Right cardiac atrium (tissue), 5 donors: Measurements from ENCODE around the gene FLRT3. TPM values are rescaled to one million over a fixed set of nuclear protein-coding genes. Genes with fewer than 3 reads are reported as not detected.

Experiments
- ATAC-seq, 2 donors: fragments of 200-7000 bp; cut with Tn5 transposase; one replicate each; pipeline versions ENCODE4 v1.8.0 to v1.9.1; 2020; ENCODE audit warnings: moderate library complexity in 2 of 2, mild to moderate bottlenecking in 1 of 2
- DNase-seq, 3 donors: peaks; one replicate each; pipeline ENCODE4 v3.0.0-alpha.2; 2020
- H3K27ac ChIP-seq: one replicate; pipeline ENCODE4 v1.5.1; 2013; ENCODE audit warnings: mild to moderate bottlenecking, low read length, control low read depth, moderate library complexity
- H3K27me3 ChIP-seq: one replicate; pipeline ENCODE4 v1.6.1; 2013; ENCODE audit not compliant: control insufficient read depth, insufficient read depth
- H3K4me1 ChIP-seq: one replicate; pipeline ENCODE4 v1.6.1; 2013; ENCODE audit warnings: low read length; ENCODE audit not compliant: control insufficient read depth, insufficient read depth
- H3K4me3 ChIP-seq: one replicate; pipeline ENCODE4 v1.5.1; 2013; ENCODE audit warnings: low read length, control low read depth
- H3K9me3 ChIP-seq: one replicate; pipeline ENCODE4 v1.6.1; 2013; ENCODE audit warnings: low read length; ENCODE audit not compliant: control insufficient read depth
- WGBS: extraction: QIAGEN DNeasy Blood & Tissue Kit; methylation state at CpG from one replicate; pipeline ENCODE4 v1.1.7; 2013; 5-methylcytosine and 5-hydroxymethylcytosine counted together
- intact Hi-C, 4 donors: fragments of 100-400 bp; cut with DNase I; formaldehyde crosslinking; loops; one replicate each; pipeline versions ENCODE4 v1.11.0 to v1.14.0; 2022 to 2023
- polyA plus RNA-seq: library from polyadenylated mRNA; stranded (reverse); fragments of 200-250 nt; gene quantifications from one replicate; pipeline ENCODE4 v1.2.3, GENCODE V29; 2013
- total RNA-seq, 4 donors: library from RNA; stranded (reverse); fragmentation: NEBNext Ultra II Directional; extraction: Animal tissue kit (Norgen Biotek cat#: 25700); gene quantifications; one replicate each; pipeline ENCODE4 v1.2.1, GENCODE V29; 2021
- donor health status: healthy with polysubstance abuse.
- donor health status: DM: no; HTN: yes; CAD: no.
- donor health status: DM: no; HTN: no; CAD: no.
- donor health status: DM: no; HTN: yes; CAD: no; lungs with severe emphysema.
- donor health status: DM: yes; HTN: yes; CAD: no.

FLRT3 gene
- total and polyA plus RNA-seq, 5 donors = 0.23 to 1.1 (median 0.65) TPM

DNA sequence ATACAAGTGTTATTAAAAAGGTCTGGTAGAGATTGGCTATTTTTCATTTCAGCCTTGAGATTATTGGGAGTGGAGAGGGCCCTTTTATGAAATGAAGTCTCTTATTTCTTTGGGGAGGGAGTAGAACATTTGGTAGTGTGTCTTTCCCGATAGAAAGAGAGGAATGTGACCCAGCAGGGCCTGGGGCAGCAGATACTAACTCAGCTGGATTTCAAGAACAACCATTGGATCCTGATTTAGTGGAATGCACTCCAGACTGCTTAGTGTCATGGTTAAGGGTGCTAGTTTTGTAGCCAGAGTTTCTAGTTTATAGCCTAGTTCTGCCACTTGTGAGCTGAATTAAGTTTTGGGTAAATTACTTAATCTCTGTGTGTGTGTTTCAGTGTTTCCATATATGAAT lies 18.4 kb upstream of the FLRT3 start:
- Histone ChIP-seq H3K4me1 (no peaks in the 10 kb centered on the region), H3K27ac (no peak overlapping the region), H3K4me3 (no peak overlapping the region), H3K9me3 (no peaks in the 10 kb centered on the region), H3K27me3 (no peaks in the 10 kb centered on the region)
- 12% methylated on average over 1 of the region's 1 CpG for WGBS
- intact Hi-C loops = no loop called here
- ATAC-seq (no peak), DNase-seq (no peak)

DNA sequence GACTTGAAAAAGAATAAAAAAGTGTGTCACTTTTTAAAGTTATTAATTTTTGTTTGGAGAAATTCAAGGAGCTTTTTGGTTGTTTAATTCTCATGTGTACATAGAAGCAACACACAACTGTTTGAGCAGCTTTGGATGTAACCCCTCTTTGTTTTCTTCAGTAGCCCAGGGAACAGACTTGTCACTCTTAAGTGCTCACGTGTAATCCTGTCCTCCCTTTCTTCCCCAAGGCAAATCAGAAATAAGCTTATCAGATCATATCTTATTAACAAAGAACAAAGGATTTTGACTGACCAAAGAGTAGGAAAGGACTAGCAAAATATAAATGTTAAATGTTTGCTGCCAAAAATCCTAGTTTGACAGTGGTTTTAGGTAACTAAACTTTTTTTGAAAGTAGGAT lies 7.3 kb upstream of the FLRT3 start:
- Histone ChIP-seq H3K4me1 (no peaks in the 10 kb centered on the region), H3K27me3 (no peaks in the 10 kb centered on the region), H3K4me3 (no peak overlapping the region), H3K9me3 (no peaks in the 10 kb centered on the region), H3K27ac (no peak overlapping the region)
- WGBS = 30% methylated on average over 1 of the region's 1 CpG
- intact Hi-C loops = no loop called here
- no peak for DNase-seq
- no peak for ATAC-seq

GRCh38 chr20:14343491-14344065 lies 6.2 kb upstream of the FLRT3 start:
- WGBS = 74% methylated on average over 2 of the region's 2 CpGs
- DNase-seq (no peak), ATAC-seq (no peak)
- no peaks in the 10 kb centered on the region for H3K4me1 ChIP-seq
- H3K9me3 ChIP-seq = no peaks in the 10 kb centered on the region
- H3K27me3 ChIP-seq = no peaks in the 10 kb centered on the region
- H3K27ac ChIP-seq = no peak overlapping the region
- intact Hi-C loops = no loop called here
- H3K4me3 ChIP-seq = no peak overlapping the region

DNA sequence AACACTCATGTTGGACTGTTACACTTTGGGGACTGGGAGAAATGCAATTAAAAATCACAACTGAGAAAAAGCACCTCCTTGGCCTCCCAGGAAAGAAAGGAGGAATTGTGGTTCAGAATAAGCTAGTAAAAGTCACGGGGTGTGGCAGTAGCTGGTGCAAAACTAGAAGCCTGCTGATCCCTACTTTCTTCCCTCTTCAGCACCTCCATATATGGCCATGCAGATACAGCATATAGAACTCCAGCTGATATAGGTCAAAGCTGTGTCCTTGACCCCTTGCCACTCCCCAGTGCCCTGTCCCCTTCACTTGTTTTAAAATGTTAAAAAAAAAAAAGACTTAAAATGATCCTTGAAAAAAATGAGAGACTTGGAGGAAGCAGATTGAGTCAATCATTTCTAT lies 5.5 kb upstream of the FLRT3 start:
- no peak overlapping the region for H3K4me3 ChIP-seq
- no peaks in the 10 kb centered on the region for H3K9me3 ChIP-seq
- no peak for ATAC-seq
- intact Hi-C loops = no loop called here
- no peak for DNase-seq
- 83% methylated on average over 1 of the region's 1 CpG for whole genome bisulfite sequencing
- no peaks in the 10 kb centered on the region for H3K27me3 ChIP-seq
- H3K27ac ChIP-seq = no peak overlapping the region
- H3K4me1 ChIP-seq = no peaks in the 10 kb centered on the region

- intact Hi-C loops = no loop called here
- no peak for ATAC-seq
Observed at GRCh38 chr20:14341801-14342200, 4.4 kb upstream of the FLRT3 start.

GRCh38 chr20:14336686-14337085 lies 726 bp downstream of the FLRT3 start:
- intact Hi-C loops = no loop called here
- Histone ChIP-seq H3K27me3 (no peaks in the 10 kb centered on the region), H3K27ac (no peak overlapping the region), H3K4me3 (peak overlapping the region; percentile 69), H3K4me1 (no peaks in the 10 kb centered on the region), H3K9me3 (no peaks in the 10 kb centered on the region)
- ATAC-seq (peak in 1 of 2 donors; percentile 49), DNase-seq (no peak)
- WGBS = 32% methylated on average over 4 of the region's 4 CpGs

More at GRCh38 chr20:14341801-14342200, 4.4 kb upstream of the FLRT3 start:
- 40% methylated on average over 4 of the region's 4 CpGs for WGBS
- H3K27ac ChIP-seq = no peak overlapping the region
- no peaks in the 10 kb centered on the region for H3K27me3 ChIP-seq
- no peaks in the 10 kb centered on the region for H3K4me1 ChIP-seq
- DNase-seq = no peak
- no peak overlapping the region for H3K4me3 ChIP-seq
- no peaks in the 10 kb centered on the region for H3K9me3 ChIP-seq

- Histone ChIP-seq H3K4me3 (no peak overlapping the region), H3K4me1 (no peaks in the 10 kb centered on the region), H3K27me3 (no peaks in the 10 kb centered on the region), H3K9me3 (no peaks in the 10 kb centered on the region), H3K27ac (no peak overlapping the region)
- ATAC-seq (no peak), DNase-seq (no peak)
- intact Hi-C loops = no loop called here
Observed at GRCh38 chr20:14335052-14335451, 2.4 kb downstream of the FLRT3 start.

DNA sequence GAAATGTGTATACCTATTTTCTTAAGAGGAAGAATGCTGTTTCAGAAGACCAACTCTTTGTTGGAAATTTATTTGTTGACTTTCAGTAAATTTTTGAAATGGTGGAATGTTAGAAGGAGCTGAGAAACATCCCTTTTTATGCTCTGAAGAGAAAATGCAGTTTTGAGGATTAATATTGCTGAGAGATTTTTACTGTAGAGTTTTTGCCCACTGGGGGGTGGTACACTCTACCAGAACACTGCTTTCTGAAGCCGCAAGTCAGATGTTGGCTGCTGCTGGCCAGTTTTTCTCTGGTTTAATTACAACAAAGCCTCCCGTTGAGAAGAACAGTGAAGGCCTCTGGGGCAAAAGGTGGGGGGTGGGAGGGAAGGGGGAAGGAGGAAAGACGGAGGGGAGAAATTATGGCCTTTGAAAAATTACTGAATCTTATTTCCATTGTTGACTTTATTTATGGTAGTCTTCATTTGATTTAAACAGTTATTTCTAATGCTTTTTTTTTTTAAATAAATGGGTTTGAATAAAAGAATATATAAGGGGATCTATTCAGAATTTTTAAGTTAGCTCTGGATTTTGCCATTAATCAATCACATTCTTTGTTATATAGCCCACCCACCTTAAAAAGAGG lies 3.0 kb downstream of the FLRT3 start:
- H3K27me3 ChIP-seq = no peaks in the 10 kb centered on the region
- DNase-seq (peak in 2 of 3 donors; percentile 13 to 38), ATAC-seq (peak in 1 of 2 donors; percentile 49)
- H3K27ac ChIP-seq = no peak overlapping the region
- WGBS = 22% methylated on average over 3 of the region's 3 CpGs
- no peaks in the 10 kb centered on the region for H3K9me3 ChIP-seq
- H3K4me3 ChIP-seq = no peak overlapping the region
- H3K4me1 ChIP-seq = no peaks in the 10 kb centered on the region
- intact Hi-C loops = no loop called here

- Histone ChIP-seq H3K27me3 (no peaks in the 10 kb centered on the region), H3K4me1 (no peaks in the 10 kb centered on the region), H3K9me3 (no peaks in the 10 kb centered on the region), H3K27ac (no peak overlapping the region), H3K4me3 (no peak overlapping the region)
- DNase-seq (no peak), ATAC-seq (no peak)
- 61% methylated on average over 3 of the region's 3 CpGs for WGBS
- intact Hi-C loops = no loop called here
Observed at GRCh38 chr20:14333721-14334120, 3.7 kb downstream of the FLRT3 start.

- WGBS = 86% methylated on average over 2 of the region's 2 CpGs
- intact Hi-C loops = no loop called here
- no peaks in the 10 kb centered on the region for H3K27me3 ChIP-seq
- no peak for ATAC-seq
- no peak overlapping the region for H3K4me3 ChIP-seq
- no peaks in the 10 kb centered on the region for H3K9me3 ChIP-seq
- DNase-seq = no peak
- no peaks in the 10 kb centered on the region for H3K4me1 ChIP-seq
- no peak overlapping the region for H3K27ac ChIP-seq
Observed at GRCh38 chr20:14332866-14333265, 4.5 kb downstream of the FLRT3 start.

DNA sequence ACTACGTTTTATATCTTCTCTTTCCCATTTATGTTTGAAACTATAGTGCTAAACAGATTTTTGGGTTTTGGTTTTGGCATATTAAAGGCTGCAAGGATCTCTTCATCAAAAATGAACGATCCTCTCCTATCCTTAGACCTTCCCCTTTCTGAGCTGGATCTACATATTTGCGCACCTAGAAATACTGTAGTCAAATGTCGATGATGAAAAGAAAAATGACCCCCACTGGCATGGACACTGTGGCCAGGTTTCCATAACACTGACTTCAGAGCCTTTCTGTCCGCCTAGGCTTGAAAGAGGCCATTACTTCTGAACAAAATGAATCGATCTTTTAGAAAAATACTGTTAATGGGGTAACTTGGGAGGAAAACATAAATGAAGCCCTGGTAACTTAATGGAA lies 5.8 kb downstream of the FLRT3 start:
- Histone ChIP-seq H3K9me3 (no peaks in the 10 kb centered on the region), H3K27me3 (no peaks in the 10 kb centered on the region), H3K27ac (no peak overlapping the region), H3K4me3 (no peak overlapping the region), H3K4me1 (no peaks in the 10 kb centered on the region)
- intact Hi-C loops = no loop called here
- no peak for ATAC-seq
- no peak for DNase-seq
- WGBS = 83% methylated on average over 6 of the region's 6 CpGs

- ATAC-seq = no peak
- H3K27ac ChIP-seq = no peak overlapping the region
- intact Hi-C loops = no loop called here
- H3K27me3 ChIP-seq = no peaks in the 10 kb centered on the region
- no peaks in the 10 kb centered on the region for H3K9me3 ChIP-seq
- WGBS = 70% methylated on average over 1 of the region's 1 CpG
- H3K4me1 ChIP-seq = no peaks in the 10 kb centered on the region
- no peak for DNase-seq
- no peak overlapping the region for H3K4me3 ChIP-seq
Observed at GRCh38 chr20:14319704-14320103, 17.7 kb downstream of the FLRT3 start.
